HG03175 (cell line): ENCODE results near the gene TNC.

Source experiments
- ATAC-seq: cut with Tn5 transposase; IDR thresholded peaks from one replicate; pipeline ENCODE4 v1.9.1; 2021; ENCODE audit warnings: mild to moderate bottlenecking, moderate library complexity; ENCODE audit not compliant: unreplicated experiment

Gene TNC

DNA sequence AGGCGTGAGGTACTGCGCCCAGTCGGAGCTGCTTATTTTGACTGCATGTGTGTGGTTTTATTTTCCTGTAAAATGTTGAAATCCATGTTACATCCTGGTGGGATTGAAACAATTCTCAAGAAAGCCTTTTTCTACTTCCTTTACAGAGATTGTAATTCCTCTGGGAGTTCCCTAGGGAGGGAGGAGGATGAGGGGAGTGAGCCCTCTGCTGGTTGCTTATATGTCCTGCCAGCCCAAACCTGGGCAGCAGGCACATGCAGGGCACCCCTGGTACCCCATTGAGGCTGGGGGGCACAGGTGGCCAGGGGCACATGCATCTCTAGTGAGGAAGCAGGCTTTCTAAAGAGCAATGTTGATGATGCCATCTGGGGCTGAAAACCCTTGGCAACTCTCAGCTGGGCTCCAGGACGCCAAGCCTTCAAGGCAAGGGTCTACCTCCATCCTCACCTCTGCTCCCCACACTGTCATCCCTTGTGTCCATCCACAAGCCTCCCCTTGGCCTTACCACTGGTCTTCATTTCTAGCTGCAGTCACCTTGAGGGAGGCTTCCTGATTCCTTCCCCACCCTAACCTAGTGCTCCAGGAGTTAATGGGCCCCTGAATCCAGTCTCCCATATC lies 102.8 kb downstream of the TNC start:
- no peak for ATAC-seq

DNA sequence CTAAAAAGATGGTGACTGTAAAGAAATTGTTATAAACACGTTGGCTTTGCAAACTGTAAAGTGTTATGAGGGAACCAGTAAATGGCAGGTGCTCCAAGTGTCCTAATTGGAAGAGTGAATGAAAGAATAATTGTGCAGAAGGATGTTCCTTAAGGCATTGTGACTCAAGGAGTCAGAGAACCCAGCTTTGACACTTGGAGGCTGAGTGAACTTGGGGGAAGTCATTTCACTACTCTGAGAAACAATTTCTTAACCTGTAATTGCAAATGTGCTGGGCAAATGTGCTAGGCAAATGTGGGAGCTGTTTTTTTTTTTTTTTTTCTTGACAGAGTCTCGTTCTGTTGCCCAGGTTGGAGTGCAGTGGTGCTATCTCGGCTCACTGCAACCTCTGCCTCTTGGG lies 103.5 kb downstream of the TNC start:
- no peak for ATAC-seq

DNA sequence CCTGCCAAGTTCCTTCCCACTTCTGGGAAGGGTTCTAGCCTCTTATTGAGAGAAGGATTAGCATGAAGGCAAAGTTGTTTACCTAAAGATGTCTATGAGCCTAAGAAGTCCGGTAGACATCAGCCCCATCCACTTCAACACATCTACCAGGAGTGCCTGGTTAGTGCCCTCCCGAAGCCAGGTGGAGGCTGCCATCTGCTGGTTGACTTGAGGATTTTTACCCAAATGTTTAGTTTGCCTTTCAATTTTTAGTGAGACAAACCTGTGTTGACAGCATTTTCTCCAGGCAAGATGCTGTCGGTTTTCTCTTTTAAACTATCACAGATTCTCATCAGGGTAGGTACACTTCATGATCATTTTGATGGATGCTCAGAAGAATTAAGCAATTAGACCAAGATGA lies 104.0 kb downstream of the TNC start:
- ATAC-seq: no peak

DNA sequence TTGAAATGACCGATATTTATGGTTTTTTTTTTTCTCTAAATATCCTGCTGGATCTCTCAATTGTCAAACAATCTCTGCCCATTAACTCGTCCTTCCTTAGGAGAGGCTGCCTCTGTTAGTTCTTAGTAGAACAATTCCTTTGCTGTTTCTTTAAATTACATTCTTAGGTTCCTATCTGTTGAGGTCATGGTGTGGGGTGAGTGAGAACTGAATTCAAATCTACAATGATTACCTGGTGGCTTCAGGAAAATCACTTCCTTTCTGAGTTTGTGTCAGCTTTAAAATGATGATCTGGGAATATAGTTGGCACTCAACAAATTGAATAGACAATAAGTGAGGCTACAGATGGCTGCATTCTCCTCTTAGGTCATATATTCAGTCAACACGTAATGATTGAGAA lies 105.5 kb downstream of the TNC start:
- no peak for ATAC-seq

DNA sequence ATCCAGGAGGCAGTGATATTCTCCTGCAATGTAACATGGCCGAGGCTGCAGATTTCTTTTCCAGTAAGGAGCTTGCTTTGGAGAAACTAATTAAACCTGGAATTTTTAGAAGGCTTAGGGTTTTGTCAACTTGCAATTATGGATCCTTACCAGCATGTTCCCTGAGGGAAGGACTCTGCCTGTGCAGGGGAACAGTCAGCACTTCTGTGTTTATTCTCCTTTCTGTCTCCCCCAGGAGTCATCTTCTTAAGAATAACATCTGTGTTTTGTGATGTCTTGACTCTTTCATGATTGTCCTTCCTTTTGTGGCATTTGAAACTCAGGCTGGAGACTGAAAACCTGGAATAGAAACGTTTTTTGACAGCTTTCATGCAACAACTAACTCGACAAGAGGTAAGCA lies 107.1 kb downstream of the TNC start:
- ATAC-seq: no peak

DNA sequence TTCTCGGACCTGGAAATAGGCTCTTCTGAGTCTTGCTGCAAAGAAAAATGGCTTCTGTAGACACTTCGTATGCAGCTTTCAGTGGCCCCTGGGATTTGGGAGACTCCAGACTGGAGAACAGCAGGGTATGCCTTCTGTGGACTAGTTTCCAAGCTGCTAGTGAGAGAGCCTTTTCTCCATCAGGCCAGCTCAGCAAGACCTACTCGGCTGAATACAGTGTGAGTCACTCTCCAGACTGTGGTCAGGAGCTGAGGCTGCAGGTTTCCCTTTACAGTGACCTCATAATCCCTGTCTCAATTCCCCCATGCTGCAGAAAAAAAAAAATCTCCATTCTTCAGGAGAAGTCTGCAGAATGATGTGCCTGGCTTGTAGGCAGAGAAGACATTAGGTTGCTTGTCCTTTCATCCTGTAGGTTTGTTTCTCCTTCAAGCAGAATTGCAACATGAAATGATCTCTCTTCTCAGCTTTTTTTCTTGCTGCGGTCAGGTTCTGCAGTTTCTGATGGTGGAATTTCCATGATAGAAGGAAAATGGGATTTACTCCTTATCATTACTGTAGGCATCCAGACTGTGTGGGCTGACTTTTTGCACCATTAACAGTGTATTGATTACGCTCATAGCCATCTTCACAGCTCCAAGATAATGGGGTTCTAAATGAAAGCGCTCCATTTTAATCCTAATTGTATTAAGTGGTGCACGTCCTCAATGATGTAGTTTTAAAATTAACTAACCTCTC lies 109.3 kb downstream of the TNC start:
- ATAC-seq: no peak

DNA sequence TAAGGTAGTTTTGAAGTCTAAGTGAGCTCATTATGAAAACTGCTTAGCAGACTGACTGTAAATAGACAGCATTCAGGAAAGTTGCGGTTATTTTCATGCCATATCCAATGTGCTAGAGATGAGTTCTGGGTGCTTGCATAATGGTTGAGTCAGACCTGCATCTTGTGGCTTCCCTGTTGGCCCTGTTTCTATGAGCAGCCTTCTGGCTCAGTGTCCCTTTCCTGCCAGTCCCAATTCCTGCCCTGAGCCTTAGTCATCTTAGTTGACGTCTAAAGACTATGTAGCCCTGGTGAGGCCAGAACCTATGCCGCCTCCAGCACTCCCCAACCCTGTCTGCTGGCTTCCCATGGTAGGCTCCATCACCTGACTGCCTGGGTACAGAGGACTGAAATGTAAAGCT lies 111.3 kb downstream of the TNC start:
- ATAC-seq: no peak

DNA sequence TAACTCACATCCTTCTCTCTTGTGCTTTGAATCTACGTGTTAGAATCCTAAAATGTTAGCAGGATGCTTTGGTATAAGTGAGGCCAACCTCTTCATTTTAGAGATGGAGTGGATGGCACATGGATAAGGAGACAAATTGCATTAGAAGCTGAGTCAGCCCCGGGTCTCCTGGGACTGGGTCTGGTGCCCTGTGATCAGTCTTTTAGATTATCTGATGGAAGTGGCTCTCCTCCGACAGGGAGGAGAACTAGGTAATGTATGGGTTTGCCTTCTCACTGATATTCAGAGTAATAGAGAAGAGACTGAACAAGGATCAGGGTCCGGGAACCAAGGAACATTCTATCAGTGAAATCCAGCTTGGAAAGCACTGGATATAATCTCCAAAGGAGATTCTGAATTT lies 112.6 kb downstream of the TNC start:
- ATAC-seq: no peak

DNA sequence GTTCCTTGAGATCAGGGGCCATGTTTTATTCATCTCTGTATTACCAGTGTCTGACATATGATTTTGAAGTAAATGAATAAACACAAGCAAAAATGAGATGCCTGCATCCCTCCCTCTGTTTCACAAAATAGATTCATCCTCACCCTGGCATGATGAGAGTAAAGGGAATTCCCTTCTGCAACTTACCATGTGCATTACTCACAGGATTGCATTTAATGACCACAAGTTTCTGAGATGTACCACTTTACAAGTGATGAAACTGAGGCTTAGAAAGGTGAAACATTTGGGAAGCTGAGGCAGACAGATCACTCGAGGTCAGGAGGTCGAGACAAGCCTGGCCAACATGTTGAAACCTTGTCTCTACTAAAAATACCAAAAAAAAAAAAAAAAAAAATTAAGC lies 113.4 kb downstream of the TNC start:
- ATAC-seq: no peak

DNA sequence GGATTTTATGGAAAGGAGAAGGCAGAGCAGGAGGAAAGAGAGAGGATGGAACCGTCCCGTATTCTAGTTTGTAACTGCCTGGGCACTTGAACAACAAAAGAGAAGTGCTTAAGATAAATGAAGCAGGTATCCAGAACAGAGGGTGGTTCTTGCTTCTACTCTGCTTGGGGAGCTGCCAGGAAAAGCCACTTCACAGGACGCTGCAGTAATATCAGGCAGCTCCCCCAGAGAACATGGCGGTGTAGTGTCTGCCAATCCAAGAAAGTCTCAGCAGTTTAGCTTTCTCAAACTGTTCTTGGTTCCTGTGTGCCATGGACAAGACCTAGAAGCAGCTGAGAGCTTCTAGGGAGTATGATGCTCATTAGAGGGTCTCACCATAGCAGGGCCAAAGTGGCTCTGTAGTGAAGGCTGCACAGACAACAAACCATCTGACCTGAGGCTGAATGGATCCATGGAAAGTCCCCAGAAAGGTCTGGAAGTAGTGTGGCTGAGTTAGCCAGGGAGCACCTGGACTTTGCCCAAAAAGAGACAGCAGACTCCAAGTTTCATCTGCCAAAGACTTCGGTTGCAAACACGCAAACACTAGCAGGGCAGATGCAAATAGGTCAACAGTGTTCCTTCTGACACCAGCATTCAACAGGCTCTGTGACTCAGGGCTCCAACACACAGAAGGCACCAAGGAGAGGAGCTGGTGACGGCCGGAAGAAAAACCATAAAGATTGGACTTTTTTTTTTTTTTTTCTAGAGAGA lies 115.4 kb downstream of the TNC start:
- no peak for ATAC-seq

DNA sequence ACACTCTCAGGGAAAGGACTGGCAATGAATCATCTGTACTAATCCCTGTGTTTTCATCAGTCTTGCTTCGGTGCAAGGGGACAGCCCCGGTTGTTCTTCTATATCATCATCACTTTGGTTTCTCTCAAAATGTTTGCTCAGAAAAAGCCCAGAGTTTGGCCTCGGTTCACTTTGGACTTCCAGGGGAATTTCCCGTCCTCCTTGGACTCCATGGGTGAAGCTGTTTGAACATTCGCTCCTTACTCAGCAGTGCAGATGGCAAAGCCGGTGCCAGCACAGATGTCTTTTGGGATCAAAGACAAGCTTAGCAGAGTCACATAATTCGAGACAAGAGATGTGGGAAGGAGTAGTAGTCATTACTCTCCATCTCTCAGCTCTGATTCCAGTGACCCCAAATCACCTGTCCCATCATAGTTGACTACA lies 117.7 kb downstream of the TNC start:
- no peak for ATAC-seq

DNA sequence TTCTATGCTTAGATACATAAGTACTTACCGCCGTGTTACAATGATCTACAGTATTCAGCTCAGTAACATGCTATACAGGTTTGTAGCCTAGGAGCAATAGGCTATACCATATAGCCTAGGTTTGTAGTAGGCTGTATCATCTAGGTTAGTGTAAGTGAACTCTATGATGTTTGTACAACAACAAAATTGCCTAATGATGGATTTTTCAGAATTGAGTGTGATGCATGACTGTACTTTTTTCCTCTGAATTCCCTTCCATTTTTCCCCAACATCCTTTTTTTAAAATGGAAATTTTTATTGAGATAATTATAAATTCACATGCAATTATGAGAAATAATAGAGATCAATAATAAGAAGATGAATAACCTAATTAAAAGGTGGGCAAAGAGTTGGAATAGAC lies 119.6 kb downstream of the TNC start:
- no peak for ATAC-seq

DNA sequence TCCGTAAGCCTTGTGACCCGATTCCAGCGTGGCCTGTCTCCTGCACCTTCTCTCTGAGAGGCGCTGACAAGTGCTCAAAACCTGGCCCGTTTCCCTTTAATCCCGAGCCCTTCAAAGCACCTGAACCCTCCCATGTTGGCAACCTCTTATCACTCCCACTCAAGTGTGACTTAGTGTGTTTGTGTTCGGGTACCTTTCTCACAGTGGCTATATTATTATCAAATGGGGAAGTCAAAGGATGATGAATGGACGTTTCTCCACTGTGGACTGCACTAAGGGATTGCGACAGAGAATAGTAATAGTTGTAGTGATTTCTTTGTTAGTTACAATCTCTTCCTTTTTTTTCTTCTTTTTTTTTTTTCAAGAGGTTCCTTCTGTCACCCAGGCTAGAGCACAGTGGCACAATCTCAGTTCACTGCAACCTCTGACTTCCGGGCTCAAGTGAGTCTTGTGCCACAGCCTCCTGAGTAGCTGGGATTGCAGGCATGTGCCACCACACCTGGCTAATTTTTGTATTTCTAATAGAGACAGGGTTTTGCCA lies 122.2 kb downstream of the TNC start:
- no peak for ATAC-seq

DNA sequence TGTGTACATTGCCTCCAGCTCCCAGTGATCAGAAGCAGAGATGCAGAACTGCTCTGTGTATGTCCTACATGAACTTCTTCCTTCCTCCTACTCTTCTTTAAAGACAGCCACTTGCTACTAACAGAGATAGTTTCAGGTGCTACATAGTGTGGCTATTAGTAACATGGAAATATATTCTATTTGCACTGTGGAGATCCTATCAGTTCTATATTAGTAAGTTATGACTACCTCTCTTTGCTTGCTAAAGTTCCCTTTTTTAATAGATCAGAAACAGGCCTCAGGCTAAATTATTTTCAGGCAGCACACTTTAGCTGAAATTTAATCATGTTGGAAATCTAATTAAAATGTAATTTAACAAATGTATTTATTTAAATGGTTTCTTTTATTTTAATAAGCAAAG lies 123.2 kb downstream of the TNC start:
- no peak for ATAC-seq

DNA sequence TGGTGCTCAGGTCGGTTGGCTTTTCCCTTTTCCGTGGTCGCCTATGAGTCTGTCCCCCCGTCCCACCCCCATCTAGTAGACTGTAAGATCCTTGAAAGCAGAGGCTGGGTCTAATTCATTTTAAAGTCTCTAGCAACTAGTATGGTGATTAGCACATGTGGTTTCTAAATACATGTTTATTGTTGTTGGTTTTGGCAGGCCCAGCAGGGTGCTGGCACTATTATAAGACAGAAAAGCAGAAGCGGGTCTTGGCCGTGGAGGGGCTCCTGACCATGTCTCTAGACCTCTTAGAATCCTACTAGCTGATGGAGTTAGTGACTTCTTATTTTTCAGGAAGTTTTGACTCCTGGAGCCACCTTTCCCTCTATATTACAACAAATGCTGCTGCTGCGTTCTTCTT lies 126.1 kb downstream of the TNC start:
- no peak for ATAC-seq

DNA sequence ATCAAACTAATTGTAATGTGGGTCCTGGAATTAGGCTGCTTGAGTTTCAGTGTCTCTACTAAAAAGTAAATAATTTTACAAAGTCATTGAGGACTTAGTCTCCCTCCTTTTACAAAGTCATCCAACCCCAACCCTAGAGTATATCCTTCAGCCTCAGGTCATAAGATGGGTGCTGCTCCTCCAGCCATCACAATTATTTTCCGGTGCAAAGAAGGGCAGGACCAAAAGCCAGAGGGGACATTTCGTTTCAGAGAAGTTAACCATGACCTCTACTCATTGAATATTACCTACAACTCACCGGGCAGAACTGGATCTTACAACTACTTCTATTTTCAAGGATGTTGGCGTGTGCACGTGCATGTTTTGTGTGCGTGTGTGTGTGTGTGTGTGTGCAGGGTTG lies 127.1 kb downstream of the TNC start:
- ATAC-seq: no peak

DNA sequence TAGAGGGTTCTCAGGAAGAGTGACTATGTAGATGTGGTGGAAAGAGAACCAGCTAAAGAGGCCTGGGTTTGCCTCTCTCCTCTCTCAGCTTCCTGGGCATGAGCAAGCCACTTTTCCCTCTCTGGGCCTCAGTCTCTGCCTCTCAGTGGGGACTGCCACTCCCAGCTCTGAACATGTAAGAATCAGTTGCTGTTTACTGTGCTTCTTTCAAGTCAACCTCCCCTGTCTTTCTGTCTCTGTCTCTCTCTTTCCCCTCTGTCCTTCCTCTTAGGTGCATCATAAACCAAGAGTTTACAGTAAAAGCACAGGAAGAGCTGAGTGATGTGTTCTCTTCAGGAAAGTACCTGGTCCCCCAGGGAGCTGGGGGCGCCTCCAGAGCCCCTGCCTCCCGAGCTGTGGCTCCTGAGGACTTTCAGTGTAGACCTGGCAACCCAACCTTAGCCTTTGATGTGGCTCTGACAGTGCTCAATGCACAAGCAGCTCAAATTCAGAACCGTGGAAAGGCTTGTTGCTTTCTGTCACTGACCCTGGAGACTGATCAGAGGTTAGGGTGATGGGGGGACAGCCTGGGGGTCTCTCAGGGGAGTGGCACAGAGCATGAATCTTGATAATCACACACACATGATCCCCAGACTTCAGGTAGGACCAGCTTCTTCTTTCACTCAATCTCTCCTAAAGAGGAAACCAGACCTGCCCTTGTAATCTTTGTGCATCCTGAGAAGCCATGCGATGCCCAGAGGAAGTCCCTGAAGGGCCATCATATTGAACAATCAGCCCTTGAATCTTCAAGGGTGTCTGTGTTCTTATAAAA lies 128.2 kb downstream of the TNC start:
- no peak for ATAC-seq

DNA sequence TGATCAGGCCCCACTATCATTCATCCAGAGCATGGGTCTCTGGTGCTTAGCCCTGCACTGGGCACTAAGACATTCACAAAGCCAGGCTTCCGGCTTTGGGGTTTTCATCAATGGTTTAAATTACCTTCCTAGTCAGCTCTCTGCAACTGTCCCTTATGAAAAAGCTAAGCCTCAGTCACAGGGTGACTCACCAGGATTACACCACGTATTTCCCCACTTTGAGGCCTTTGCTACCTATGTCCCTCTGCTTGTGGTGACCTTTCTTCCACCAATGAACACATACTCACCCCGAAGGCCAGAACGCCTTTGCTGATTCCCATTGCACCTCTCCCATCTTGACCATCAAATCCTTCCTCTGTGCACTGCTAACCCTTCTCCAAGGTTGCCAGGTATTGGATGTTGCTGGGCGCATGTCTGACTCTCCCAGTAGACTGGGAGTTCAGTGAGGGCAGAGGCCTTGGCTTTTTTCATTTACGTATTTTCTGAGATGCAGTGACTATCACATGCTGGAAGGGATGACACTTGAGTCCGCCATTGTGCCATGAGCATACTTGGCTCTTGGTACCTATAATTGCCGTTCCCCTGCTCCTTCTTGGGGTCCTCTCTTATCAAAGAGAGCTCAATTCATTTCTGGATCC lies 128.9 kb downstream of the TNC start:
- no peak for ATAC-seq

DNA sequence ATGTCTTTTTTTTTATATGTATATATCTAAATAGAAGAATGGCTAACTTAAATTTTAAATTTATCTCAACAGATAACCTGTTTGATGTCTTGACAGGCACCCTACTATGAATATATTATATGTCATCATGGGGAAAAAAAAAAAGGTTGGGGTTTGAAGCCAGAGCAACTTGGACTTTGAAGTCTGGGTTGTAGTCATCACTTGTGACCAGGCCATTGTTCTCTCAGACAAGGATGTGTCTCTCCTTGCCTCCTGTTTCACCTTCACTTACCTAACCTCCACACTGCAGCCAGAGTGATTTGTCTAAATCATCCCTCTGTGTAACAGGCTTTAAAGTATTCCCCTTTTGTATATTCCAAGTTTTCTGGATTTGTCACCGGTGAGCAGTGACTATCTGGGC lies 130.8 kb downstream of the TNC start:
- ATAC-seq: no peak

DNA sequence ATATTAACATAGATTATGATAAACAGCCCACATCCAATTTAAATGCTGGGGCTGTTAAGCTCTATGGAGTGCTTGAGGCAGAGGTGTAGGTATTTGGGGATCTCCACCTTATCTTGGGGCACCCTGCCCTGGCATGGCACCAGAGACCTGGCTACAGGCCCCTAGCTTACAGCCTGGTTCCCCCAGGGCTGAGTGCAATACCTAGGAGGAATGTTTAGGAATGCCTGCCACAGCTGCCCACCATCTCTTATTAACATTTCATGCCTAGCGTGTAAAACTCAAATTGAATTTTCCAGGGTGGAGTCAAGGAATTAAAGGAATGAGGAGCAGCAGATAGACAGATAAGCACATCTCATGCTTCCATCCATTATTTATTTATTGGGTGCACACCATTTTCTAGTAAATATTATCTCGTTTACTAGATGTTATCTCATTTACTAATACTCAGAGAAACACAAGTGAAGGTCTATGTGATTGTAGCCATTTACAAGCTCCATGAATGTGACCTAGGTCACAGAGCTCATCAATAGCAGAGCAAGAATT lies 131.9 kb downstream of the TNC start:
- no peak for ATAC-seq
